Measurements from ENCODE around the gene PITX1. TPM values are rescaled to one million over a fixed set of nuclear protein-coding genes. Genes with fewer than 3 reads are reported as not detected.

Gene PITX1
- total and polyA plus RNA-seq, 7 donors, result 13.6 to 103 (median 42.7) TPM

DNA sequence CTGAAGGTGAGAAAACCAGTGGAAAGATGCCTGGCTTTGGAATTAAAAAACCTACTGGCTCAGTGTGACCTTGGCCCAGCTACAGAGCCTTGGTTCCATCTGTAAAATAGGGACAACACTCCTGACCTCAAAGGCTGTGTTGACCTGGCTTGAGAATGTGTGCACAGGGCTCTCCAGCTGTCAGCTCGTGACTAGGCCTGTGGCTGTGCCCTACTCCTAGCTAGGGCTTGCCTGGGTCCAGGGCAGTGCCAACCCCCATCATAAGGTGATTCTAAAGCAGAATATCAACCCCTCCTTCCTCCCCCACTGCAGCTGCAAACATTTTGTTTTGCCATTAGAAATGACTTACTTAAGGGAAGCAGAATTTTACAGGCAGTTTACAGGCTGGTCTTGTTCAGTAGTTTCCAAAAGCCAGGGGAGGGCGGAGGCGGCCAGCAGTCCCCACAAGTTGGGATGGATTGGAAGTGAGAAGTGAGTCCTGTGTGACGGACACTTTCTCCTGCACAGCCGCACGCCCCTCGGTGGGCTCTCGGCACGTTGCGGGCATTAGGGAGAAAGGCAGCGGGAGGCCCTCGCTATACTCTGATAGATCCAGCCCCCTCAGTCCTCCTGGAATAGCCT lies 7.3 kb downstream of the PITX1 start:
- ATAC-seq, result peak in 3 of 4 donors; percentile 26 to 37 (median 37)
- intact Hi-C loops (cut with DNase I), result no loop called here
- 76 to 80% (median 76%) methylated on average over 12 of the region's 12 CpGs for WGBS, 3 donors
- Histone ChIP-seq H3K4me1 (peaks cover 10% of the 10 kb centered on the region), H3K9me3 (no peaks in the 10 kb centered on the region), H3K27me3 (ENCODE audit: insufficient read depth in 3 of 3, low read length in 2 of 3) (peaks cover 0 to 35% (median 0%) of the 10 kb centered on the region in 3 donors), H3K36me3 (ENCODE audit: insufficient read depth in 1 of 2, low read depth in 1 of 2) (peaks cover 0 to 23% of the 10 kb centered on the region in 2 donors), H3K27ac (peak overlapping the region; percentile 9), H3K4me3 (no peak overlapping the region)
- peak in 1 of 2 donors; percentile 51 for DNase-seq
- TF ChIP-seq, protein P1, sequence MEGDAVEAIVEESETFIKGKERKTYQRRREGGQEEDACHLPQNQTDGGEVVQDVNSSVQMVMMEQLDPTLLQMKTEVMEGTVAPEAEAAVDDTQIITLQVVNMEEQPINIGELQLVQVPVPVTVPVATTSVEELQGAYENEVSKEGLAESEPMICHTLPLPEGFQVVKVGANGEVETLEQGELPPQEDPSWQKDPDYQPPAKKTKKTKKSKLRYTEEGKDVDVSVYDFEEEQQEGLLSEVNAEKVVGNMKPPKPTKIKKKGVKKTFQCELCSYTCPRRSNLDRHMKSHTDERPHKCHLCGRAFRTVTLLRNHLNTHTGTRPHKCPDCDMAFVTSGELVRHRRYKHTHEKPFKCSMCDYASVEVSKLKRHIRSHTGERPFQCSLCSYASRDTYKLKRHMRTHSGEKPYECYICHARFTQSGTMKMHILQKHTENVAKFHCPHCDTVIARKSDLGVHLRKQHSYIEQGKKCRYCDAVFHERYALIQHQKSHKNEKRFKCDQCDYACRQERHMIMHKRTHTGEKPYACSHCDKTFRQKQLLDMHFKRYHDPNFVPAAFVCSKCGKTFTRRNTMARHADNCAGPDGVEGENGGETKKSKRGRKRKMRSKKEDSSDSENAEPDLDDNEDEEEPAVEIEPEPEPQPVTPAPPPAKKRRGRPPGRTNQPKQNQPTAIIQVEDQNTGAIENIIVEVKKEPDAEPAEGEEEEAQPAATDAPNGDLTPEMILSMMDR (IDR thresholded peaks at IDR 0.05), result no peak

DNA sequence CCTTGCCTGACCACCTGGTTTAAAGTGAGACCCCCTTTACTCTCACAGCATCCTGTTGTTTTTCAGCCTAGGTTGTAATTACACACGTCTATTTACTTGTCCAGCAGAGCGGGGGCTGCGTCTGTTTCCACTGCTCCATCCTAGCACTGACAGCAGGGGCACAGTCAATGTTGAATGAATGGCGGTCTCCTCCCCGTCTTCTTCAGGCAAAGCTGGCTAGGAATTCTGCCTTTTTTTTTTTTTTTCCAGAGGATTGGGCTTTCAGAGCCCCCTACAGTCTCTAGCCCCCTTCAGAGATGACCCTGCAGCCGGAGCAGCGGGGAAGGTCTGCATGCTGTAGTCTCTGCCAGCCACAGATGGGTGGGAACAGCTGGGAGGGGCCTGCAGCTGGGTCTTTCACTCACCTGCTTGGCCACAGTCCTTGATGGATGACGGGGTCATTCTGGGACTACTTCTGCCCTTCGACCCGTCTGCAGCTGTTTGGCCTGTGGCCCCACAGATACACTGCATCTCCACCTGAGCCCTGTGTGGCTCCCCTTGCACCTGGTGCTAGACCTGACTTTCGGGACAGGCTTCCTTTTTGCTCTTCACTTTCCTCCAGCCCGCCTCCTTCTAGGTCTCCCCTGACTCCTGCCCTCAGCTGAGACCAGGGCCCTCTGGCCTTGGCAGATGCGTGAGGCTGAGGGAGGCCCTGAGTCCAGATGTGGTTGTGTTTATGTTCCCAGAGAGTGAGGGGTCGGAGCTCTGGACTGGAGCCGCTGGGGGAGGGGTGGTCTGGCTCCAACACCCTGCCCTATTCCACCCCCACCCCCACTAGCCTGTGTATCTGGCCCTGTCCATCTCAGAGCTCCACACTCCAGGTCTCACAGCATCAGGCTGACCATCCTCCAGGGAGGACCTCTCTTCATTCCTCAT lies 8.0 kb downstream of the PITX1 start:
- peaks cover 0 to 31% (median 0%) of the 10 kb centered on the region in 3 donors for H3K27me3 ChIP-seq (ENCODE audit: insufficient read depth in 3 of 3, low read length in 2 of 3)
- 69 to 78% (median 72%) methylated on average over 14 to 15 of the region's 15 CpGs for whole genome bisulfite sequencing, 3 donors
- intact Hi-C loops (cut with DNase I), result no loop called here
- no peak overlapping the region for H3K4me3 ChIP-seq
- peaks cover 0 to 23% of the 10 kb centered on the region in 2 donors for H3K36me3 ChIP-seq (ENCODE audit: insufficient read depth in 1 of 2, low read depth in 1 of 2)
- peaks cover 4% of the 10 kb centered on the region for H3K4me1 ChIP-seq
- TF ChIP-seq, protein P1 (IDR thresholded peaks at IDR 0.05), result no peak
- H3K9me3 ChIP-seq, result no peaks in the 10 kb centered on the region
- DNase-seq, result peak in 1 of 2 donors; percentile 33
- H3K27ac ChIP-seq, result peak overlapping the region; percentile 9
- peak in 2 of 4 donors; percentile 15 to 27 for ATAC-seq

DNA sequence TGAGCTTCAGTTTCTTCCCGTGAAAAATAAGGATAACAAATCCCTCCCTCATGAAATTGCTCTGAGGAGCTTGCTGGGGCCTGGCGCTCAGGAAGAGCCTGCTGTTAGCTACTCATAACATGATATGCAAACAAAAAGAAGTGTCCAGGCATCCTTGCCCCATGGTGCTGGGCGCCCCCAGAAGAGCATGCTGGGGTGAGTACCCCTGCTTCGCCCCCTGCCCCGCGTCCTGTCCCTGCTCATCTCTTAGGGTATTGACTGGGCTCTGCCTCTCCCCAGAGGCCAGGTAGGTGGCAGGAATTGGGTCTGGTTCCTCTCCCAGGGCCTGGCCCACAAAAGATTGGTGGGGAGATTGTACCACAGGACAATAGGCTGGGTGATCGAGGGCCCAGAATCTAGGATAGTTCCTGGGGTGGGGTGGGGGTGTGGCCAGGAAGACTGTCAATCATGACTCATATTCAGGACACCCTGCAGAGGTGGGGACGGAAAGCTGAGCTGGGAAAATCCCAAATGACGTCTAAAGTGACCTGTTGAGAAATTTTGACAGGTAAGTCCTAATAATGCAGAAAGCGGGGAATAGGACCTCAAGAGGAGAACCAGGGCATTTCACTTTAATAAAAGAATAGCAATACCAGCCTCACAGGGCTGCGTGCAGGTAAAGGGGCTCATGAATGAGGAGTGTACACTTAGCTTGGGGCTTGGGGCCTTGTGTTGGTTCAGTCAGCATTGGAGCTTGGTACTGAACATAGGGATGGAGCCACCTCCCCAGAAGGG lies 8.9 kb downstream of the PITX1 start:
- peaks cover 0 to 24% (median 0%) of the 10 kb centered on the region in 3 donors for H3K27me3 ChIP-seq (ENCODE audit: insufficient read depth in 3 of 3, low read length in 2 of 3)

More for the DNA sequence above, 8.9 kb downstream of the PITX1 start:
- Histone ChIP-seq H3K9me3 (no peaks in the 10 kb centered on the region), H3K4me3 (no peak overlapping the region), H3K36me3 (ENCODE audit: insufficient read depth in 1 of 2, low read depth in 1 of 2) (peaks cover 0 to 23% of the 10 kb centered on the region in 2 donors), H3K4me1 (no peaks in the 10 kb centered on the region), H3K27ac (no peak overlapping the region)
- intact Hi-C loops (cut with DNase I), result no loop called here
- 88 to 90% (median 88%) methylated on average over 11 of the region's 11 CpGs for WGBS, 3 donors
- TF ChIP-seq, protein P1 (IDR thresholded peaks at IDR 0.05), result no peak
- ATAC-seq (peak in 2 of 4 donors; percentile 47 to 52), DNase-seq (peak in 1 of 2 donors; percentile 21)

Measured in psoas muscle (tissue), 8 donors.